ENCODE data around the gene DDX5.
A peak's percentile ranks its signal among the peaks of the same experiment; 100 is the strongest.
"Not testable (repeated sequence)": the region's sequence is repeated elsewhere in the genome, so short reads cannot be mapped to it uniquely, and the experiment has no call there.

Gene DDX5

DNA sequence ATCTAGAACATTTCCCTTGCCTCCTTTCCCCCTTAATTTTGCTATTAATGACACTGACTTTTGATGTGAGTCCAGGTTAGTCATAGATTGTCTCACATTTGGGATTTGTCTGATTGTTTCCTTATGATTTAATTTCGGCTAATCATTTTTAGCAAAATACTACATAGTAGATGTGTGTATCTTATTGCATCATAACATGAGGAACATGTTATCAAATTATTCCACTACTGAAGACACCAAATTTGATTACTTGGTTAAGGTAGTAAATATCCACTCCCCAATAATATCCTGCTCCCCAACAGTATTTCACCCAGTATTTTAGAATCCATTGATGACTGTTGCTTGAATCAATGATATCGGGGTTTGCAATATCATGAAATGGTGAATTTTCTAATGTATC is 12.0 kb downstream of the DDX5 start:
- no peak for DNase-seq (ENCODE audit: low read depth in 4 of 4, low spot score in 1 of 4)

DNA sequence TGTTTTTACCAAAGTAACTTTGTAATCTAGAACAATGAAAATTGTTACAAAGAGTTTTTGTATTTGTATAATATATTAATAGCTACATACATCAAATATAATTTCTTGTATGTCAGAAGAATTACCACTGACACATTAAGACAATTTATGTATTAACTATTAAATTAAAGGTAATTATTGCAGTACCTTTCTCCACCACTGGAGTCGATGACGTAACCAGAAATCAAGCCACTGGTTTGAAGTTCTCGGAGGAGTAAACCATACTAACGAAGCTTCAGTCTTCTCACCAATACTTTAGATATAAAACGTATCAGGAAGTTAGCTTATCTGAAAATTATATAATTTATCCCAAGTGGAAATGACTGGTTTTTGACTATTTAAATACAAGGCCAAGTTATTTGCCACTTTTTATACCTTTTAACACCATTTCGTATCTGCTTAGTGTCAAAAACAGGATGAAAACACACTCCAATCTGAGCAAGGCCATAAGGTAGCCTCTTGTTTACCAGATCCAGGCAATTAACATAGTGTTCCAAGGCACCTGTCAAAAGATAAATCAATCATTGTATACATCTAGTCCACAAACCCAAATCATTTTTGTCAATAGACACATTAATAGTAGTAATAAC is 13.5 kb downstream of the DDX5 start:
- DNase-seq (ENCODE audit: low read depth in 4 of 4, low spot score in 1 of 4): no peak

DNA sequence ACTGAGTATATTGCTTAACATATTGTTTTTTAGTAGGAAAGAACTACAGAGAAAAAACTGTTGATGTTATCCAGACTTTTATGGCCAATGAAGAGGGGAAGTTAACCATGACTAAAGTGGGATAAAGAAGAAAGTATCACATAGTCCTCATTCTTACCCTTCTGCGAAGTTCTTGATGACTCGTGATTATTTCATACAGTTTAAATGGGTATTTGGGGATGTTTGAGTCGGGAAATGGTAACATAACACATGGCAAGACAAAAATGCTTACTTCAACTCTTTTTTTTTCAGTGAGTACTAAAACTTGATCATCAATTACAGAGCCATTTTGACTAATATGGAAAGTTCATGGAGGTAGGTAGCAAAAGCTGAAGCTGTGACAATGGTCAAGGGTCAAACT is 14.1 kb downstream of the DDX5 start:
- DNase-seq (ENCODE audit: low read depth in 4 of 4, low spot score in 1 of 4): no peak

DNA sequence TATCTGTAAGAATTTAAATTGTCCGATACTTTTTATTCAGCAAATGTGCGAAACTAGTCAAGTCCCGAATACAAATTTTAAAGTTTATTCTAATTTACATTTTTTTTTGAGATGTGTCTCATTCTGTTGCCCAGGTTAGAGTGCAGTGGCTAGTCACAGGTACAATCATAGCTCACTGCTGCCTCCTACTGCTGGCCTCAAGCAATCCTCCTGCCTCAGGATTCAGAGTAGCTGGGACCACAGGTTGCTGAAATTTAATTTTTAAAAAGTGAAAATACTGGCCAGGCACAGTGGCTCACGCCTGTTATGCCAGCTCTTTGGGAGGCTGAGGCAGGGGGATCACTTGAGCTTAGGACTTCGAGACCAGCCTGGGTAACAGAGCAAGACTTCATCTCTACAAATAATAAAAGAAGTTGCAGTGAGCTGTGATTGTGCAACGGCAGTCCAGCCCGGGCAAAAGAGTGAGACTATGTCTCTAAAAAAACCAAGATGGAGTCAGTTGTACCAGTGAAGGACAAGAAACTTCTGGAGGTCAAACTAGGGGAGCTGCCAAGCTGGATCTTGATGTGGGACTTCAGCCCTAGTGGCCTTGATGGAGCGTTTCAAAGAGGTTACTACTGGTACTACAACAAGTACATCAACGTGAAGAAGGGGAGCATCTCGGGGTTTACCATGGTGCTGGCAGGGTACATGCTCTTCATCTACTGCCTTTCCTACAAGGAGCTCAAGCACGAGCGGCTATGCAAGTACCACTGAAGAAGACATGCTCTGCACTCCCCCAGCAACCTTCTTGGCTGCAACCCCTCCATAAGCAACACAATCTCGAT is 14.8 kb downstream of the DDX5 start:
- DNase-seq (ENCODE audit: low read depth in 4 of 4, low spot score in 1 of 4): peak in 1 of 4 experiments; percentile 27

DNA sequence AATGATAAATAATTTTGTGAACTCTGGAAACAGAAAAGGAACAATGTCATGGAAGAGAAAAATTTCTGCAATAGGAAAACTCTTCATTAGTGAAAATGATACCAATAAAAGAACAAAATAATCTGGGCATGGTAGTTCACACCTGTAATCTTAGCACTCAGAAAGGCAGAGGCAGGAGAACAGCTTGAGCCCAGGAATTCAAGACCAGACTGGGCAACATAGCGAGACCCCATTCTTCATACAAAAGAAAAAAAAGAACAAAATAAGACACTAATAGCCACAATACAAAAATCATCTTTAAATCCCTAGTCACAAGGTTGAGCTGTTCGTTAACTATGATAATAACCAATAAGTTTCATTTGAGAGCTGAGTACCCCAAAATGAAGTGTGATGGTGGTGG is 17.8 kb downstream of the DDX5 start:
- no peak for DNase-seq (ENCODE audit: low read depth in 4 of 4, low spot score in 1 of 4)

DNA sequence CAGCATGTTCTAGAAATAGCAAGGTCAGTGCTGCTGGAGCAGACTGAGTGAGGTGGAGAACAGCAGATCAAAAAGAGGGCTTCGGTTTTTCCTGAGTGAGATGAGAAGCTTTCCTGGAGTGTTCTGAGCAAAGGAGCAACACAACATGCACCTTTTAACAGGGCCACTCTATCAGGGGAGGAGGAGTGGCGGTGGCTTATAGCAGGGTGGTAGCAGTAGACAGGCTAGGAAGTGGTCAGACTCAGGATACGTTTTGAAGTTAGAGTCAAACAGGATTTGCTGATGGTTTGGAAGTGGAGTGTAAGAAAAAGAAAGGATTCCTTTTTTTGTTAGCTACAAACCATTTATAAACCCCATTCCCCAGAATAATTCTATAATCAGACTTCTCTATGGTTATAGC is 21.7 kb downstream of the DDX5 start:
- DNase-seq (ENCODE audit: low read depth in 4 of 4, low spot score in 1 of 4): no peak

DNA sequence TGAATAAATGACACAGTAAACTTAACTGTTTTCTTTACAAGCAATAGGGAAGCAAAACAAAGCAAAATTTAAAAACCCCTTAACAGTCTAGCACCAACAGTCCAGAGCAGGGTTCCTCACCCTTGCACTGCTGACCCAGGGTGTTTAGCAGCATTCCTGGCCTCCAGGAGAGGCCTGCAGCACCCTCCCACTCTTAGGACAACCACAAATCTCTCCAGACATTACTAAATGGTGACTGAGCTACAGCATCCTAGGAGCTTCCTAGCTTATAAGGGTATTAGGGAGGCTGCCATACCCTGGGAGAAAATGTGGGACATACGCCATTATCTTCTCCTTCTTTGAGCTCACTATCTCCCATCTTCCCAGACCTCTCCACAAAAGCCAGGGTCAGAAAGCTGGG is 25.1 kb downstream of the DDX5 start:
- DNase-seq (ENCODE audit: low read depth in 4 of 4, low spot score in 1 of 4): no peak

DNA sequence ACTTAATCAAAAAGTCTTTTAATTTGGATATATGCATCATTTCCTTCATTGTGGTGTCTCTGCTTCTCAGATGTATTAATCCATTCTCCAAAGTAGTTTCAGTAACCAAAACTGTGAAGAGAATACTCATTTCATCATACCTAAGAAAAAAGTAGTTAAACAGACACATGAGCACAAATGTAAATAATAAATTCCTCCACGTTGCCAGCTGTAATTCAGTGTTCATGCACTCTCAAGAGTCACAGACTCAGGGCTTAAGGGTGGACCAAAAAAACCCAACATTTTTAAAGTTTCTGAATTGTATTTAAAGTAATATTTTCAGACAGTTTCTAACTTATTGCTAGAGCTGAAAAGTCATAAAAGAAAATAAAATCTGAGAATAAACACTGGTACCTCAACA is 28.2 kb downstream of the DDX5 start:
- no peak for DNase-seq (ENCODE audit: low read depth in 4 of 4, low spot score in 1 of 4)

DNA sequence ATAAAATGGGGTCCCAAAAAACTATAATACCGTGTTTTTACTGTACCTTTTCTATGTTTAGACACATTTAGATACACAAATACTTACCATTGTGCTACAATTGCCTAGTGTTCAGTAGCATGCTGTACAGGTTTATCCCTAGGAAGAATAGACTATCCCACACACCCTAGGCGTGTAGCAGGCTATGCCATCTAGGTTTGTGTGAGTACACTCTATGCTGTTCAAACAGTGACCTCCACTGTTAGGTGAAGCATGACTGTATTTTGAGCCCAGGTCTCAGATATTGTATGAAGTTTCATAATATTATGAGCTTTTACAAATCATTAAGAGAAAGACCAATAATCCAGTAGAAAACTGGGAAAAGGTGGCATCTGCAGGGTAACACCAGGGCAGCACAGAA is 33.5 kb downstream of the DDX5 start:
- no peak for DNase-seq (ENCODE audit: low read depth in 4 of 4, low spot score in 1 of 4)

DNA sequence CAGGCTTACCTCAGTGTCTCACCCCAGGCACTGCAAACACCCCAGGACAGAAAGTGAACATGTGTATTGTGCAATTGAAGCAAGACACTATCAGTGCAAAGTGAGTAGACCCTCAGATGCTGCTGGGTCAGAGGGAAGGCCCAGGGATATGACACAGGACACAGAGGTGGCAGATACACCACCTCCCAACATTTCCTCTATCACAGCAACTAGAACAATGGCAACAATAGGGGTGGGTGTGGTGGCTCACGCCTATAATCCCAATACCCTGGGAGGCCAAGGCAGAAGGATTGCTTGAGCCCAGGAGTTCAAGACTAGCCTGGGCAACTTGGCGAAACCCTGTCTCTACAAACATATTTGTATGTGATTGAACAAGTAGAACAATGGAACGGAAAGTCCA is 34.6 kb downstream of the DDX5 start:
- no peak for DNase-seq (ENCODE audit: low read depth in 4 of 4, low spot score in 1 of 4)

DNA sequence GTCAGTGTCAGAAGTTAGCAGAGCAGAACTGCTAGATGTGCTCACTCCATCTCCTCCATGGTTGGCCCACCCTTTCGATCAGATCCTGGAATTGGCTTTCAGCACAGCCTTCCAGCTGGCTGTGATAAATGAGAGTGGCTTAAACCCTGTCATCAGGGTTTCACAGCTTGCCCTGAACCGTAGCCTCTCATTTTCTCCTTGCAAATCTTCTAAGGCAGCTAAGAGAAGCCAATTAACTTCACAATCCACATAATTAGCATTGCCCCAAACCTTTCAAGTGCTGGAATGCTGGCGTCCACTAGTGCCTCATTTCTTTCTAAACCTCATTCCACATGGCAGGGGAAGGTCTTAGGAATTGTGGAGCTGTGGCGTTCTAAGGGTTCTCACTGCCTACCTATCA is 35.5 kb downstream of the DDX5 start:
- no peak for DNase-seq (ENCODE audit: low read depth in 4 of 4, low spot score in 1 of 4)

DNA sequence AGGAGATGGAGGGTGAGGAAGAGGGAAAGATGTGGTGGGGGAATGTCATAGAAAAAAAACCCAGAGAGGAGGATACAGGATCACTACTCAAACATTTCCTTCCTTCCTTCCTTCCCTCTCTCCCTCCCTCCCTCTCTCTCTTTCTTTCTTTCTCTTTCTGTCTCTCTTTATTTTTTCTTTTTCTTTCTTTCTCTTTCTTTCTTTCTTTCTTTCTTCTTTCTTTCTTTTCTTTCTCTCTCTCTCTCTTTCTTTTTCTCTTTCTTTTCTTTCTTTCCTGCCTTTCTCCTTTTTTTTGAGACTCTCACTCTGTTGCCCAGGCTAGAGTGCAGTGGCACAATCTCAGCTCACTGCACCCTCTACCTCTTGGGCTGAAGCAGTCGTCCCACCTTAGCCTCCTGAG is 39.3 kb downstream of the DDX5 start:
- DNase-seq (ENCODE audit: low read depth in 4 of 4, low spot score in 1 of 4): not testable (repeated sequence)

DNA sequence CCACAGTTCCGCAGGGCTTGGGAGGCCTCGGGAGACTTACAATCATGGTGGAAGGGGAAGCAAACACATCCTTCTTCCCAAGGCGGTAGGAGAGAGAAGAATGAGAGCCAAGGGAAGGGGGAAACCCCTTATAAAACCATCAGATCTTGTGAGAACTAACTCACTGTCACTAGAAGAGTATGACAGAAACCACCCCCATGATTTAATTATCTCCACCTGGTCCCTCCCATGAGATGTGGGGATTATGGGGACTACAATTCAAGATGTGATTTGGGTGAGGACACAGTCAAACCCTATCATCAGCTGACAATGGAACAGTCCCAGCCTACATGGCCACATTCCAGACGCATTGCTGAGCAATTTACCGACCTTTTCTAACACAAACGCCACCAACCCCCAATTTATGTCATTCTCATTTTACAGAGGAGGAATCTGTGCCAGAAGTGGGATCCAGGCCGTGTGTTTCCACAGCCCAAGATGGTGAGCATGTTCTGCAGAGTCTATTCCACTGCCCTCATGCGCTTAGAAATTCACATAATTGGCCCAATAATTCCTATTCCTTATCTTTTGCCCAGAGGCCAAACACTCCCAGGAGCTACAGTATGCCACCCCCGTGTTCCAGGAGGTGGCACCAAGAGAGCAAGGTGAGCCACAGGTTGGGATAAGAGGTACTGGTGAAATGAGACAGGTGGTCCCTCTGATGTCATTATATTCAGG is 39.9 kb downstream of the DDX5 start:
- no peak for DNase-seq (ENCODE audit: low read depth in 4 of 4, low spot score in 1 of 4)

DNA sequence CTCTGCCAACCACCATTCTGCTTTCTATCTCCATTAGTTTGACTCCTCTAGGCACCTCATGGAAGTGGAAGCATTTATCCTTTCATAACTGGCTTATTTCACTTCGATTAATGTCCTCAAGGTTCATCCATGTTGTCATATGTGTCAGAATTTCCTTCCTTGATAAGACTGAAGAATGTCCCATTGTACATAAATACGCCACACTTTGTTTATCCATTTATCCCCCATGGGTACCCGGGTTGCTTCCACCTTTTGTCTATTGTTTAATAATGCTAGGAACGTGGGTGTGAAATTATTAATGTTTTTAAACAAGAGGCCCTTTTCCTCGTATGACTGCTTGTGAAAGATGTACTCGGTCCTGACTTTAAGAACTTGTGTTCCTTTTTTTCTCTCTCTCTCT is 44.3 kb downstream of the DDX5 start:
- no peak for DNase-seq (ENCODE audit: low read depth in 4 of 4, low spot score in 1 of 4)

DNA sequence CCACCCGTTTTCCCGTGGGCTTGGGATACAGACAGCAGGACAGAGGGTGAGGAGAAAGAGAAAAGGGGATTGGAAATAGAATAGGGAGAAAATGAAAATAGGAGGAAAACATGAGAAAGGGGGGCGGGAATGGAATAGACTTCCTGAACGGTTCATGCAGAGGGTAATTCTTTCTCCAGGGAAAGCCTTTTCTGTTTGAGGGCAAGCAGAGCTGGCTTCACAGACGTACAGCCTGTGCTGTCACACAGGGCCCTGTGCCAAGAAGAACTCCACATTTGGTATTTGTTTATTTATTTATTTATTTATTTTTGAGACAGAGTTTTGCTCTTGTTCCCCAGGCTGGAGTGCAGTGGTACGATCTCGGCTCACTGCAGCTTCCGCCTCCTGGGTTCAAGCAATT is 45.1 kb downstream of the DDX5 start:
- DNase-seq (ENCODE audit: low read depth in 4 of 4, low spot score in 1 of 4): no peak

DNA sequence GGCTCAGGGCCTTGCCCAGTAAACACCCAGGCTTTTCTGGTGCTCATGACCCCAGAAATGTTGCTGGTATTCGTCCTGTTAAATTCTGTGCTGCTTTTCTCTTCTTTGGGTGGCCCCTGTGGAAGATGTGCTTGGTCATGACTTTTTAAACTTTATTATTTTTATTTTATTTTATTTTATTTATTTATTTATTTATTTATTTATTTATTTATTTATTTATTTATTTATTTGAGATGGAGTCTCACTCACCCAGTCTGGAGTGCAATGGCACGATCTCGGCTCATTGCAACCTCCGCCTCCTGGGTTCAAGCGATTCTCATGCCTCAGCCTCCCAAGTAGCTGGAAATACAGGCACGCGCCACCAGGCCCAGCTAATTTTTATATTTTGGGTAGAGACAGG is 46.3 kb downstream of the DDX5 start:
- not testable (repeated sequence) for DNase-seq (ENCODE audit: low read depth in 4 of 4, low spot score in 1 of 4)

DNA sequence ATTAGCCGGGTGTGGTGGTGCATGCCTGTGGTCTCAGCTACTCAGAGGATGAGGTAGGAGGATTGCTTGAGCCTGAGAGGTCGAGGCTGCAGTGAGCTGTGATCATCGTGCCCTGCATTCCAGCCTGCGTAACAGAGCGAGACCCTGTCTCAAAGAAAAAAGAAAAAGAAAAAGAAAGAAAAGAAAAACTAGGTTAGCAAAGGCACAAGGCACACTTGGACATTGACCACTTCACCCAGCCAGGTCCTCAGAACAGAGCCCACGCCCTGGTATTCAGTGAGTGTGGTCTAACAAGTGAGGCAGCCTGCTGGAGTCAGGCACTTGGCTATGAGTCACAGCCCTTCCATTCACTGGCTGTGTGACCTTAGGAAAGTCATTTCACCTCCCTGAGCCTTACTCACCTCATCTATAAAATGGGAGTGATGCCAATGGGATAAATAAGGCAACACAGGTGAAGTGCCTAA is 46.8 kb downstream of the DDX5 start:
- DNase-seq (ENCODE audit: low read depth in 4 of 4, low spot score in 1 of 4): no peak

DNA sequence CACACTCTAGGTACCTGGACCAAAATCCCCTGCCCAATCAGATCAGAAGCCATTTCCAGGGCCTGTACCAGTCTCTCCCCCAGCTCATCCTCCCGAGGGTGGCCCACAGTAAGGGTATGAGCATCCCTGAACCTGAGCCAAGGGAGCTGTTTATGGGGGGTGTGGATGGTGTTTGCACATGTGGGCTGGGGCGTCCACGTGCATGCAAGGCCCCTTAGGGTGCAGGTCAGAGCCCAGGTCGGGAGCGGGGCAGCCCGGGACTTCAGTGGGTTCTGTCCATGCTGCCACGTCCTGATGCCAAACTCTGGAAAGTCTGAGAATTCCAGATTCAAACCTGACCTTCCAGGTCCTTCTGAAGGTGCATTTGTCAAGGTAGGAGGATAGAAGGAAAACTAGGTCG is 47.3 kb downstream of the DDX5 start:
- no peak for DNase-seq (ENCODE audit: low read depth in 4 of 4, low spot score in 1 of 4)

DNA sequence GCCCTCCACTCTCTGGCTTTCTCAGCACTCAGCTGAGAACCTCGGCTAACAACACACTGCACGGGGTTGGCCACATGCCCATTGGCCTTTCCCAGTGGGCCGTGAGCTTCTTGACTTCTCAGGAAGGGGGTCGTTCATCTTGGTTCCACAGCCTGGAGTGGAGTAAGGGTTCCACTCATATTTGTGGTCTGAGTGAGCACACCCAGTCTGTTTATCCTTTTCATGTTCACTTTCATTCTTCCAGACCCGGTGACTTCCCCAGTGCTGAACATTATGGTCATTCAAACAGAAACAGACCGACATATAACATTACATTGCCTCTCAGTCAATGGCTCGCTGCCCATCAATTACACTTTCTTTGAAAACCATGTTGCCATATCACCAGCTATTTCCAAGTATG is 48.9 kb downstream of the DDX5 start:
- DNase-seq (ENCODE audit: low read depth in 4 of 4, low spot score in 1 of 4): no peak

DNA sequence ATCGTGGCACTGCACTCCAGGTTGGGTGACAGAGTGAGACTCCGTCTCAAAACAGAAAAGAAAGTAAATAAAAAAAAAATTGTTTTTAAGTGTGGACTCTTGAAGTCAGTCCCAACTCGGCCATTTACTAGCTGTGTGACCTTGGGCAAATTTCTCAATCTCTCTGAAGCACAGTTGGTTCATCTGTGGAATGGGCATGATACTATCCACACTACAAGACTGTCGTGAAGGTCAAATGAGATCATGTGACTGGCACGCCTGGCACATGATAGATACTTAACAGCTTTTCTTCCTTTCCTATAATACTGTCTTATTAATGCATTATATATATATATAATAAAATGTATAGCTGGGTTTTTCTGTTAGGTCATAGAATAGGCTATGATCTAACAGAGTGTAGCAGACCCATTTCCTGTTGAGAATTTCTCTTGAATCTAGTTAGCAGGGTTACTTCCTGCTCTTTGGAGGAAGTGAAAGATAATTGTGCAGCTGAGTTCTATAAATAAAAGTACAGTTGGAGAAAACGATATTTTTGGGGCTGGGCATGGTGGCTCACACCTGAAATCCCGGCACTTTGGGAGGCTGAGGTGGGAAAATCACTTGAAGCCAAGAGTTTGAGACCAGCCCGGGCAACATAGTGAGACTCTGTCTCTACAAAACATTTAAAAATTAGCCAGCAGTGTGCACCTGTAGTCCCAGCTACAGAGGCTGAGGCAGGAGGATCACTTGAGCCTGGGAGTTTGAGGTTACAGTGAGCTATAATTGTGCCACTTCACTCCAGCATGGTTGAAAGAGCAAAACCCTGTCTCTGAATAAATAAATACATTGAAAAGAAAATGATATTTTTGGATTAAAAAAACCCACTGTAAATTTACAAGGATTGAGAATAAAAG is 49.9 kb downstream of the DDX5 start:
- DNase-seq (ENCODE audit: low read depth in 4 of 4, low spot score in 1 of 4): no peak

DNA sequence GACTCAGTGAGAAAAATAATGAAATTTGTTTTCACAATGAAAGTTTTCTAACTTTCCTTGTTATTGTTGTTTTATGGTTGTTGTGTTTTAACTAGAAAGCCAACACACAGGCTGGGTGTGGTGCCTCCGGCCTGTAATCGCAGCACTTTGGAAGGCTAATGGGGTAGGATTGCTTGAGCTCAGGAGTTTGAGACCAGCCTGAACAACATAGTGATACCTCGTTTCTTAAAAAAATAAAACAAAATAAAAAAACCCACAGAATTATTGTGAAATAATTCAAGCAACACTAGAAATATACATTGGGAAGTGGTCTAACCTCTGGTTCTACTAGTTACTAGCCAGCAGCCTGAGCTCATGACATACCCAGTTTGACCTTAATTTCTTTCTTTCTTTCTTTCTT is 56.5 kb downstream of the DDX5 start:
- DNase-seq (ENCODE audit: low read depth in 4 of 4, low spot score in 1 of 4): no peak
